WI38 (cell line): ENCODE results near the gene HEPHL1.
A peak's percentile ranks its signal among the peaks of the same experiment; 100 is the strongest.

Experiments
- H3K4me3 ChIP-seq: 2 replicates; pipeline ENCODE4 v1.5.1; 2011; ENCODE audit warnings: low read depth, mild to moderate bottlenecking, control low read depth, low read length
- CTCF ChIP-seq: IDR thresholded peaks from 2 replicates; pipeline ENCODE4 v1.5.1; 2012; ENCODE audit warnings: low read depth, mild to moderate bottlenecking, control low read depth, low read length

HEPHL1 gene

GRCh38 chr11:94134651-94135512 lies 113.7 kb downstream of the HEPHL1 start:
- TF ChIP-seq CTCF, result no peak
- peak overlapping the region; percentile 50 for H3K4me3 ChIP-seq

- H3K4me3 ChIP-seq, result no peak overlapping the region
- no peak for TF ChIP-seq CTCF
Observed at GRCh38 chr11:94139416-94139815, 118.3 kb downstream of the HEPHL1 start.

- no peak overlapping the region for H3K4me3 ChIP-seq
- no peak for TF ChIP-seq CTCF
Observed at GRCh38 chr11:94140154-94140655, 119.1 kb downstream of the HEPHL1 start.

GRCh38 chr11:94141511-94142307 lies 120.6 kb downstream of the HEPHL1 start:
- no peak for TF ChIP-seq CTCF

GRCh38 chr11:94142308-94143281 lies 121.4 kb downstream of the HEPHL1 start:
- no peak for TF ChIP-seq CTCF
- H3K4me3 ChIP-seq, result no peak overlapping the region

More at GRCh38 chr11:94141511-94142307, 120.6 kb downstream of the HEPHL1 start:
- no peak overlapping the region for H3K4me3 ChIP-seq

- TF ChIP-seq CTCF, result no peak
- no peak overlapping the region for H3K4me3 ChIP-seq
Observed at GRCh38 chr11:94144216-94144615, 123.1 kb downstream of the HEPHL1 start.
